Measurements from ENCODE around the gene FAM171A1. TPM values are rescaled to one million over a fixed set of nuclear protein-coding genes. Genes with fewer than 3 reads are reported as not detected.
"Not testable (repeated sequence)": the region's sequence is repeated elsewhere in the genome, so short reads cannot be mapped to it uniquely, and the experiment has no call there.

The FAM171A1 gene
- total and polyA plus RNA-seq, 2 donors (not counting 1 experiment from before 2014, with no cell fraction given) = 0.09 TPM; not detected in 1

DNA sequence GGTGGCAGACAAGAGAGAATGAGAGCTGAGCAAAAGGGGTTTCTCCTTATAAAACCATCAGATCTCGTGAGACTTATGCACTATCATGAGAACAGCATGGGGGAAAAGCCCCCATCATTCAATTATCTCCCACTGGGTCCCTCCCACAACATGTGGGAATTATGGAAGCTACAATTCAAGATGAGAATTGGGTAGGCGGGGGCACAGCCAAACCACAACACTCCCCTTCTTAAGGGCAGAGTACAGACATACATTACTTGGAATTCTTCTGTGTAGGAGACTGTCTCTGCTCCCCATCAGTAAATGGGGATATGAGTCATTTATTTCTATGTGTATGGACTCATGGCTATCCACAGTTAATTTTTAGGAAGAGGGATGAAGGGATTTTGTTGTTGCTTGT lies 31.2 kb downstream of the FAM171A1 start:
- peaks cover 28% of the 10 kb centered on the region for H3K27me3 Mint-ChIP-seq
- no peaks in the 10 kb centered on the region for H3K79me2 ChIP-seq (ENCODE audit: control insufficient read depth, insufficient read depth, low read length)
- H3K27ac Mint-ChIP-seq = no peak overlapping the region
- TF ChIP-seq EZH2 (IDR thresholded peaks at IDR 0.05; ENCODE audit: borderline replicate concordance, insufficient read depth, low read depth, low read length, poor library complexity, severe bottlenecking) = no peak
- TF ChIP-seq, protein P1, sequence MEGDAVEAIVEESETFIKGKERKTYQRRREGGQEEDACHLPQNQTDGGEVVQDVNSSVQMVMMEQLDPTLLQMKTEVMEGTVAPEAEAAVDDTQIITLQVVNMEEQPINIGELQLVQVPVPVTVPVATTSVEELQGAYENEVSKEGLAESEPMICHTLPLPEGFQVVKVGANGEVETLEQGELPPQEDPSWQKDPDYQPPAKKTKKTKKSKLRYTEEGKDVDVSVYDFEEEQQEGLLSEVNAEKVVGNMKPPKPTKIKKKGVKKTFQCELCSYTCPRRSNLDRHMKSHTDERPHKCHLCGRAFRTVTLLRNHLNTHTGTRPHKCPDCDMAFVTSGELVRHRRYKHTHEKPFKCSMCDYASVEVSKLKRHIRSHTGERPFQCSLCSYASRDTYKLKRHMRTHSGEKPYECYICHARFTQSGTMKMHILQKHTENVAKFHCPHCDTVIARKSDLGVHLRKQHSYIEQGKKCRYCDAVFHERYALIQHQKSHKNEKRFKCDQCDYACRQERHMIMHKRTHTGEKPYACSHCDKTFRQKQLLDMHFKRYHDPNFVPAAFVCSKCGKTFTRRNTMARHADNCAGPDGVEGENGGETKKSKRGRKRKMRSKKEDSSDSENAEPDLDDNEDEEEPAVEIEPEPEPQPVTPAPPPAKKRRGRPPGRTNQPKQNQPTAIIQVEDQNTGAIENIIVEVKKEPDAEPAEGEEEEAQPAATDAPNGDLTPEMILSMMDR (IDR thresholded peaks at IDR 0.05) = no peak
- no peak overlapping the region for H3K9ac ChIP-seq (ENCODE audit: low read length)
- H3K9me3 ChIP-seq (ENCODE audit: control extremely low read depth in 1 of 3, control insufficient read depth in 2 of 3, insufficient read depth in 1 of 3, low read length in 2 of 3) = peaks cover 0 to 3% (median 0%) of the 10 kb centered on the region in 3 donors
- H3K4me3 ChIP-seq (ENCODE audit: control extremely low read depth in 1 of 5, extremely low read depth in 1 of 5, insufficient read depth in 1 of 5, low read depth in 2 of 5, low read length in 4 of 5) = no peak overlapping the region
- intact Hi-C loops (cut with micrococcal nuclease) = no loop called here
- POLR2A ChIA-PET = no interaction called here
- no peaks in the 10 kb centered on the region for H3K9me3 Mint-ChIP-seq (ENCODE audit: insufficient read depth)
- H3K4me2 ChIP-seq (replicated peaks; ENCODE audit: low read depth, low read length, poor library complexity, severe bottlenecking) = no peak overlapping the region
- H3K27ac ChIP-seq (ENCODE audit: low read length in 2 of 2) = no peak overlapping the region
- no peak overlapping the region for H3K4me3 Mint-ChIP-seq
- CTCF ChIA-PET = no interaction called here
- no peaks in the 10 kb centered on the region for H3K4me1 Mint-ChIP-seq
- no peak overlapping the region for H2AFZ ChIP-seq (ENCODE audit: insufficient read depth, low read depth, low read length, poor library complexity, severe bottlenecking)
- no peaks in the 10 kb centered on the region for H3K36me3 ChIP-seq (replicated peaks in 1 of 2; ENCODE audit: control extremely low read depth in 1 of 2, control insufficient read depth in 1 of 2, extremely low read depth in 1 of 2, insufficient read depth in 2 of 2, low read length in 1 of 2)
- DNase-seq (no peak), ATAC-seq (ENCODE audit: low read depth) (no peak)
- H4K20me1 ChIP-seq (ENCODE audit: control insufficient read depth, insufficient read depth, low read length, poor library complexity, severe bottlenecking) = no peaks in the 10 kb centered on the region
- WGBS (ENCODE audit: insufficient coverage) = no CpG with 5 or more reads among the region's 2 CpGs
- no peaks in the 10 kb centered on the region for H3K4me1 ChIP-seq (ENCODE audit: control insufficient read depth in 2 of 2, insufficient read depth in 2 of 2, low read length in 2 of 2)
- H3K27me3 ChIP-seq (replicated peaks in 1 of 4; ENCODE audit: control extremely low read depth in 1 of 4, control insufficient read depth in 3 of 4, insufficient read depth in 4 of 4, low read length in 3 of 4) = peaks cover 0 to 5% (median 0%) of the 10 kb centered on the region in 4 experiments

DNA sequence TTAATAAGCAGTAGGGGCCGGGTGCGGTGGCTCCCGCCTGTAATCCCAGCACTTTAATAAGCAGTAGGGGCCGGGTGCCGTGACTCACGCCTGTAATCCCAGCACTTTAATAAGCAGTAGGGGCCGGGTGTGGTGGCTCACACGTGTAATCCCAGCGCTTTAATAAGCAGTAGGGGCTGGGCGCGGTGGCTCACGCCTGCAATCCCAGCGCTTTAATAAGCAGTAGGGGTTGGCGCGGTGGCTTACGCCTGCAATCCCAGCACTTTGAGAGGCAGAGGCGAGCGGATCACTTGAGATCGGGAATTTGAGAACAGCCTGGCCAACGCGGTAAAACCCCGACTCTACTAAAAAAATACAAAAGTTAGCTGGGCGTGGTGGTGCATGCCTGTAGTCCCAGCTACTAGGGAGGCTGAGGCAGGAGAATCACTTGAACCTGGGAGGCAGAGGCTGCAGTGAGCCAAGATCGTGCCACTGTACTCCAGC lies 33.6 kb downstream of the FAM171A1 start:
- not testable (repeated sequence) for H3K27ac Mint-ChIP-seq

More for the DNA sequence above, 33.6 kb downstream of the FAM171A1 start:
- H3K4me2 ChIP-seq (replicated peaks; ENCODE audit: low read depth, low read length, poor library complexity, severe bottlenecking); H3K79me2 ChIP-seq (ENCODE audit: control insufficient read depth, insufficient read depth, low read length); H3K4me1 ChIP-seq (ENCODE audit: control insufficient read depth in 2 of 2, insufficient read depth in 2 of 2, low read length in 2 of 2); H3K9me3 Mint-ChIP-seq (ENCODE audit: insufficient read depth); ATAC-seq (ENCODE audit: low read depth); DNase-seq; H3K36me3 ChIP-seq (replicated peaks in 1 of 2; ENCODE audit: control extremely low read depth in 1 of 2, control insufficient read depth in 1 of 2, extremely low read depth in 1 of 2, insufficient read depth in 2 of 2, low read length in 1 of 2); H2AFZ ChIP-seq (ENCODE audit: insufficient read depth, low read depth, low read length, poor library complexity, severe bottlenecking); H3K27me3 ChIP-seq (replicated peaks in 1 of 4; ENCODE audit: control extremely low read depth in 1 of 4, control insufficient read depth in 3 of 4, insufficient read depth in 4 of 4, low read length in 3 of 4); H3K9ac ChIP-seq (ENCODE audit: low read length); H4K20me1 ChIP-seq (ENCODE audit: control insufficient read depth, insufficient read depth, low read length, poor library complexity, severe bottlenecking); H3K4me1 Mint-ChIP-seq; H3K4me3 ChIP-seq (ENCODE audit: control extremely low read depth in 1 of 5, extremely low read depth in 1 of 5, insufficient read depth in 1 of 5, low read depth in 2 of 5, low read length in 4 of 5); H3K9me3 ChIP-seq (ENCODE audit: control extremely low read depth in 1 of 3, control insufficient read depth in 2 of 3, insufficient read depth in 1 of 3, low read length in 2 of 3); POLR2A ChIA-PET; H3K4me3 Mint-ChIP-seq; H3K27ac ChIP-seq (ENCODE audit: low read length in 2 of 2); intact Hi-C loops (cut with micrococcal nuclease): not testable (repeated sequence)
- 97% methylated on average over 24 of the region's 24 CpGs for WGBS (ENCODE audit: insufficient coverage)
- peaks cover 25% of the 10 kb centered on the region for H3K27me3 Mint-ChIP-seq
- CTCF ChIA-PET = interaction anchor here (0.6 kb wide), 1 partner anchor 9 kb away, joined by 3 read pairs; no protein-coding TSS in a partner anchor
